GM19043 (cell line): ENCODE data around the gene ANO1.
"Not testable (repeated sequence)": the region's sequence is repeated elsewhere in the genome, so short reads cannot be mapped to it uniquely, and the experiment has no call there.

Experiments
- ATAC-seq: cut with Tn5 transposase; IDR thresholded peaks from one replicate; pipeline ENCODE4 v1.9.1; 2021; ENCODE audit warnings: low read depth; ENCODE audit not compliant: unreplicated experiment

The ANO1 gene

GRCh38 chr11:70078095-70078780 lies at the start of gene ANO1:
Gene ANO1 (plus strand): TSS chr11:70078317. CDS start chr11:70078607, 290 bp downstream.
- ATAC-seq: no peak

- no peak for ATAC-seq
Observed at GRCh38 chr11:70029115-70029860, 48.8 kb upstream of the ANO1 start.

- ATAC-seq: no peak
Observed at GRCh38 chr11:70029861-70030380, 48.2 kb upstream of the ANO1 start.

GRCh38 chr11:70030412-70030811 lies 47.7 kb upstream of the ANO1 start:
- no peak for ATAC-seq

- no peak for ATAC-seq
Observed at GRCh38 chr11:70031631-70032469, 46.3 kb upstream of the ANO1 start.

- no peak for ATAC-seq
Observed at GRCh38 chr11:70032470-70032795, 45.7 kb upstream of the ANO1 start.

- no peak for ATAC-seq
Observed at GRCh38 chr11:70032943-70033710, 45.0 kb upstream of the ANO1 start.

GRCh38 chr11:70033711-70034070 lies 44.4 kb upstream of the ANO1 start:
- no peak for ATAC-seq

- no peak for ATAC-seq
Observed at GRCh38 chr11:70034740-70035365, 43.3 kb upstream of the ANO1 start.

- ATAC-seq: not testable (repeated sequence)
Observed at GRCh38 chr11:70035665-70036064, 42.5 kb upstream of the ANO1 start.

- ATAC-seq: no peak
Observed at GRCh38 chr11:70036971-70037882, 40.9 kb upstream of the ANO1 start.

GRCh38 chr11:70038034-70038834 lies 39.9 kb upstream of the ANO1 start:
- ATAC-seq: no peak

GRCh38 chr11:70040452-70040851 lies 37.7 kb upstream of the ANO1 start:
- ATAC-seq: no peak

GRCh38 chr11:70040869-70041501 lies 37.1 kb upstream of the ANO1 start:
- no peak for ATAC-seq

- ATAC-seq: no peak
Observed at GRCh38 chr11:70043482-70043881, 34.6 kb upstream of the ANO1 start.

GRCh38 chr11:70046089-70046488 lies 32.0 kb upstream of the ANO1 start:
- ATAC-seq: no peak

GRCh38 chr11:70048279-70049024 lies 29.7 kb upstream of the ANO1 start:
- ATAC-seq: no peak
